GM19025 (cell line): ENCODE results near the gene DLG2.
"Not testable (repeated sequence)": the region's sequence is repeated elsewhere in the genome, so short reads cannot be mapped to it uniquely, and the experiment has no call there.

Experiments used
- ATAC-seq: cut with Tn5 transposase; IDR thresholded peaks from one replicate; pipeline ENCODE4 v1.9.1; 2021; ENCODE audit warnings: mild to moderate bottlenecking, low read depth, moderate library complexity; ENCODE audit not compliant: unreplicated experiment

The DLG2 gene

DNA sequence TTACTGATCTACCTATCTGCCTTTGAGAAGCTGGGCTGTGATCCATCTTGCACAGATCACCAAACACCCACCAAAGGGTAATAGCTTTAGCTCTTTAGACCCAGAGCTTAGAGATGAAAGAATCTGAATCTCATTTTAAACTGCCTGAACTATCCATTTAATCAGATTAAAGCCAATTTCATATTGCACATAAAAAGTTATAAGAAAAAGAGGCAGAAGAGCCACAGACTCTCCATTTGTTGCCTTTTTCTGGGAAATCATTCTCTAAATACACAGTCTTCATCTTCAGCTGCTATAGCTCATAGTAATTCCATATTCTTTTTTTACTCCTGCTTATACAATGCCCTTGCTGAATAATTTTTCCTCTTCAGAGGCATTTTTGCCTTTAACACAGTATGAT, 271.2 kb downstream of the DLG2 start:
- ATAC-seq = no peak

DNA sequence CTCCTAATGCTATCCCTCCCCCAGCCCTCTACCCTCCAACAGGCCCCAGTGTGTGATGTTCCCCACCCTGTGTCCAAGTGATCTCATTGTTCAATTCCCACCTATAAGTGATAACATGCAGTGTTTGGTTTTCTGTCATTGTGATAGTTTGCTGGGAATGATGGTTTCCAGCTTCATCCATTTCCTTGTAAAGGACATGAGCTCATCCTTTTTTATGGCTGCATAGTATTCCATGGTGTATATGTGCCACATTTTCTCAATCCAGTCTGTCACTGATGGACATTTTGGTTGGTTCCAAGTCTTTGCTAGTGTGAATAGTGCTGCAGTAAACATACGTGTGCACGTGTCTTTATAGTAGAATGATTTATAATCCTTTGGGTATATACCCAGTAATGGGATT, 277.6 kb downstream of the DLG2 start:
- not testable (repeated sequence) for ATAC-seq

- ATAC-seq = no peak
Observed at GRCh38 chr11:85348945-85349344, 278.2 kb downstream of the DLG2 start.

DNA sequence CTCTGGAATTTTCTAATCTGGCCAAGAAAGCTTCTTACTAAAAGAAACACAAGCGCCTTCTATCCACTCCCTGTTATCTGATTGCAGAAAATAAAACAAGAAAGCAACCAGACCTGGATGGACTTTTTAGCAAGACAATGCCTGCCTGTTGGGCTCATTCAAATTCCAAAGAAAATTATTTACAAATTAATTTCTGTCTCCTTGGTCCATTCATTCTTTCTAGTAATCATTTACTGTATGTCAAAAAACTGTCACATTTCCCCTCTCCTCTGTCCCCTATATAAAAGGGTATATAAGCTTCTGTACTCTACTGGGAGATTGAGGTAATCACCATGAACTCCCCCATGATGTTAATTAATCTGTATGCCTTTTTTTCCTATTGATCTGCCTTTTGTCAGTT, 279.9 kb downstream of the DLG2 start:
- no peak for ATAC-seq

DNA sequence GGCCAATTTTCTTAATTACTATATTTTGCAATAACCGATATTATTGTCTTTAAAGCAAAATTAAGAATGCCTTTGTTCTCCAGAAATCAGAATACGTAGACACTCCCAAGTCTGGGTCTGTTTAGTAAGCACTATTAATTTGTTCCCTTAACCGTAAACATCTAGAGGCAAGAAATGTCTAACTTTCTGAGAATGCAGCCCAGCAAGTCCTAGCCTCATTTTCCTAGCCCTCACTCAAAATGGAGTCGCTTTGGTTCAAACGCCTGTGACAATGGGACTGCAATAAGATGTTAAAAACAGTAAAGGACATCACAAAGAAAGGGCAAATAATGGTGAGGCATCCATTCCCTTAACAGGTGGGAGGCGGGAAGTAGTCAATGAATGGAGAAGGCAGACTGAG, 280.7 kb downstream of the DLG2 start:
- ATAC-seq = no peak

GRCh38 chr11:85340846-85341245, 286.3 kb downstream of the DLG2 start:
- not testable (repeated sequence) for ATAC-seq

DNA sequence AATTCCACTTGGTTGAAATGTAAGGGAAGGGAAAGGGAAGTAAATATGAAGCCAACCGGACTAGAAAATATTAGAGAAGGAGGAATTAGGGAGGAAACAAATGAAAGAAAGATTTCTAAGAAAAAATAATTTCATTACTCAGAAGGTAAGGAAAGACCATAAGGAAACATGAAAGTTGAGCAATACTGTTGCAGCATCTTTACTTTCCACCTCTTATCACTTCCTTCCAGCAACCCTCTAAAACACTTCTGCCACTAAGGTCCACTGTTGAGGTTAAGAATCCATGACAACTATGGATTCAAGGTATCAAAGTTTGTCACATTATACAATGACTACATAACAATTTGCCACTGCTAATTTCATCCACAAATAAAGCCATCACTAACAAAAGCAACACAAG, 308.6 kb downstream of the DLG2 start:
- no peak for ATAC-seq

DNA sequence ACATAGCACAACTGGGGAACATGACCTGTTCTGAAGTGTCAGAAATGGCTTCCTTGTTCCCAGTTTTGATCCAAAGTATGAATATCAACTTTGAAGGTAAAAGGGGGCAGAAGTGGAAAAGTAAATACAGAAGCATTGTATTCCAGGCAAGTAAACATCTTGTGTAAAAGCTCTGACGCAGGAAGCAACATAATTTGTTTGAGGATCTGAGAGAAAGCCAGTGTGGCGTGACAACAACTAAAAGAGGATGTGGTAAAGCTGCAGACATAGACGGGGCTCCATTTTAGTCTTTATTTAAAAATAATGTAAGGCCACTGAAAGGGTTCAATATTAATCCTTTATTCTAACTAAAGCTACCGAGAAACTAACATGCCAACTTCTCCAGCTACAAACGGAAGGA, 310.2 kb downstream of the DLG2 start:
- ATAC-seq = peak; percentile 96

GRCh38 chr11:85313741-85314140, 313.4 kb downstream of the DLG2 start:
- no peak for ATAC-seq

- ATAC-seq = no peak
Observed at GRCh38 chr11:85310479-85310878, 316.7 kb downstream of the DLG2 start.

- ATAC-seq = no peak
Observed at GRCh38 chr11:85307366-85307765, 319.8 kb downstream of the DLG2 start.

DNA sequence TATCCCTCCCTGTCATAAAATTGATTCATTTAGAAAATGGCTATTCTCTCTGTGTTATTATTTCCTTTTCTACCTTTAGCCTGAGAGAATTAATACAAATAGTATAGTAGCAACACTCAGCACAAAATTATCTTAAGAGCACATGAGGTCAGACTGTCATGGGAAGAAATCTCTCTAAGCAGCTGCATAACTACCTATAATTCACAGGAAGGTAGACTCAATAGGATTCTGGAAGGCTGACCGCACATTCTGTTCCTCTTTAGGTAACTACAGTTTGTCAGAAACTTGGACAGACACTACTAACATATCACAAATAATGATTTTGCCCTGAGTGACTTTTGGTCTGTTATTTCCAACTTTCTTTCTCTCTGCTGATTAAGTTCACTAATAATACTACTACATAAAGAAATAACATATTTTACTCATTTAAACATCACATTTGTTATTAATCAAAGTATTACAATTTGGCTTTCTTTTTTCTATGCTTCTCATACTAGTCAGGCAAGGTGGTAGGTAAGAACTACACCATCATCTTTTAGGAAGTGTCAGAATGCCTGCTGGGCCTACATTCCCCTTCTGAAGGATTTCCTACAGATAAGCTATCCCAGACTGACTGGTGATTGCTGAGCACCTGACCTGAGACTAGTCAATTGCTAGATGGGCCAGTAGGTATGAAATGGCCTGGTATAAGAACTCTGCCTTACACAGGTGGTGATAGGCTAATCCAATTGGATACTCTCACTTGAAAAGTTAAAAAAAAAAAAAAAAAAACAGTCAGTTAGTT, 325.1 kb downstream of the DLG2 start:
- ATAC-seq = no peak

GRCh38 chr11:85299258-85299942, 327.7 kb downstream of the DLG2 start:
- no peak for ATAC-seq

GRCh38 chr11:85295694-85296271, 331.4 kb downstream of the DLG2 start:
- ATAC-seq = no peak

GRCh38 chr11:85281550-85281949, 345.6 kb downstream of the DLG2 start:
- ATAC-seq = no peak

- ATAC-seq = no peak
Observed at GRCh38 chr11:85279267-85279666, 347.9 kb downstream of the DLG2 start.

GRCh38 chr11:85277693-85278092, 349.5 kb downstream of the DLG2 start:
- no peak for ATAC-seq

DNA sequence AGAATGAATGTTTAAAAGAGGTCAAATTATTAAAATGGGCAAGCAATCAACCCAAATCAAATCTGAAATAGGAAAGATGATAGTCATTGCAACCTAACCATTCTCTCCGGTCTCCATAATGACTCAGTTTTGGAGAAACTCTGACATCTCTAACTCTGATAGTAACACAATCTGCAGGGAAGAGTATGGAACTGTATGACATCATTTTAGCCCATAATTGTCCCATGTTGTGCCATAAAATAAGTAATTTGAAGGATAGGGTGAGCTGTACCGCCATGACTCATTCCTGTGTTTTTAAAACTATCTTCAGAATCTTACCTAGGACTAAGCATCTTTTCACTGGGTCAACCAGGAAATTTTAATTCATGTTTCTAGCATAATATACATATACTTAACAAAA, 350.8 kb downstream of the DLG2 start:
- no peak for ATAC-seq

GRCh38 chr11:85270315-85270714, 356.8 kb downstream of the DLG2 start:
- not testable (repeated sequence) for ATAC-seq

DNA sequence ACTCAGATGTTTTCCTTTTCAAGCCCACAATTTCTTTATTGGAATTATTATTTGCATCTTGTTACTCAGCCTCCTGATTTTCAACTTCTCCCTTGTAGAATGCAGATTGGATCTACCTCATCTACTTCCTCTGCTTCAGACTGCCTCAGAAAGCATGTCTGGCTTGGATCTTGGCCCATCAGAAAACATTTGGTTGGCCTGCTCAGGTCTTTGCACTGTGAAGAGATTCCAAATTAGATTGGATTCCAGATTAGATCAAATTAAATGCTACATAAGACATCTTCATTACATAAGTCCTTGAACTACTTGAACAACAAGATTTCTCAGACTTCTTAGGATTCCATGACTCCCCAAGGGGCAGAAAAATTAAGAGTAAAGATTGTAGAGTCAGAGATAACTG, 358.0 kb downstream of the DLG2 start:
- ATAC-seq = no peak

DNA sequence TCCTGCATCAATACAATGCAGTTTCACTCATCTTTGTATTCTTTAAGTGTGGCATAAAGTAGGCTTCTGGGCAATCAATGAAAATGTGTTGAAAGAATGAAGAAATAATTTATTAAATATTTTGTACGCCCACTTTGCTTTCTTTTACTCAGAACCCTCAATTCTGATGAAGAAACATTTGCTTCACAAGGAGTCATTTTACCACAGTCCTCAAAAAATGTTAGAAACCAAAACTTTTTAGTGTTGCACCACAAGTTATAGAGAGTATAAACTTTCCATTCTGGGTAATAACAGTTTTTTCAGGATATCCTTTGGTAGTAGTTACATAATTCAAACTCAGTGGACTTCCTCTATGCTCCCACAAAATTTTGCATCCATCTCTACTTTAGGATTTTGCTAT, 360.5 kb downstream of the DLG2 start:
- ATAC-seq = no peak

- ATAC-seq = no peak
Observed at GRCh38 chr11:85263328-85263727, 363.8 kb downstream of the DLG2 start.
